Fibroblast of the aortic adventitia (primary cell): ENCODE results near the gene ZDHHC23. TPM values are rescaled to one million over a fixed set of nuclear protein-coding genes. Genes with fewer than 3 reads are reported as not detected.

Experiments
- DNase-seq: peaks from one replicate; pipeline ENCODE4 v3.0.0-alpha.2; 2010; ENCODE audit warnings: low read depth
- H3K4me3 ChIP-seq: 2 replicates; pipeline ENCODE4 v1.5.1; 2011; ENCODE audit warnings: low read depth, mild to moderate bottlenecking, control low read depth, low read length, moderate library complexity
- CTCF ChIP-seq: IDR thresholded peaks from 2 replicates; pipeline ENCODE4 v1.5.1; 2011; ENCODE audit warnings: mild to moderate bottlenecking, low read length, control low read depth, inconsistent platforms; ENCODE audit not compliant: insufficient read depth
- total RNA-seq: library from RNA; depleted of rRNA; stranded (reverse); fragments of >200 nt; gene quantifications from 2 replicates; pipeline ENCODE4 v1.2.3, GENCODE V29; 2012; ENCODE audit warnings: low replicate concordance

Gene ZDHHC23
- total RNA-seq: 3.3 and 7.0 TPM in 2 replicates

GRCh38 chr3:113947372-113948014 is at the start of gene ZDHHC23:
Gene ZDHHC23 (plus strand): TSS chr3:113948013. CDS start chr3:113948803, 790 bp downstream.
- no peak for TF ChIP-seq CTCF
- peak; percentile 58 for DNase-seq
- peak within 1 kb of the TSS; percentile 80 for H3K4me3 ChIP-seq

DNA sequence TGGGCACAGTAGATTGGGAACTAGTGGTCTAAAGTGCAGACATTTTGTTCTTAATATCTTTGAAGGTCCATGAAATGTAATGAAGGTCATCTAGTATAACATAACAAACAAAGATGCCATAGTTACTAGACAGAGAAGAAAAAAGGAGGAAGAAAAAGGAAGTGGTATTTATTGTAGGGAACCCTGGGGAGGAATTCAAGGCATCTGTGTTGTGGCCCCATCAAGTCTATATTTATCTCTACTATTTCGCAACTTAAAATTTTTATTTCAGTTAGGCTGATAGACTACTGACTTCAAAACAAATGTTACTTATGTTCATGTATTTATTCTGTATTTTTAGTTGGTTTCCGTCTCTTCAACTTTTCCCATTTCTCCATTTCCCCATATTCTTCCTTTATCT is 48.9 kb upstream of the ZDHHC23 start:
- H3K4me3 ChIP-seq: no peak overlapping the region
- DNase-seq: peak; percentile 53
- TF ChIP-seq CTCF: no peak

DNA sequence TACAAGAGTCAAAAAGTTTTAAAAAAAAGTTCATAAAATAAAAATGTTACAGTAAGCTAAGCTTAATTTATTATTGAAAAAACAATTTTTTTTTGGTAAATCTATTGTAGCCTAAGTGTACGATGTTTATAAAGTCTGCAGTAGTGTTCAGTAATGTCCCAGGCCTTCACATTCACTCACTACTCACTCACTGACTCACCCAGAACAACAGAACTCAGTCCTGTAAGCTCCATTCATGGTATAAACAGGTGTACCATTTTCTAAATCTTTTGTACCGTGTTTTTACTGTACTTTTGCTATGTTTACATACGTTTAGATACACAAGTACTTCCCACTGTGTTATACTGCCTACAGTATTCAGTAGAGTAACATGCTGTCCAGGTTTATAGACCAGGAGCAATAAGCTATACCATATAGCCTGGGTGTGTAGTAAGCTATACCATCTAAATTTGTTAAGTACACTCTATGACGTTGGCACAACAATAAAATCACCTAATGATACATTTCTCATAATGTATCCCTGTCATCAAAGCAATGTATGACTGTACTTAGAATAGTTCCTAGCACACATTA is 41.2 kb upstream of the ZDHHC23 start:
- DNase-seq: no peak
- no peak overlapping the region for H3K4me3 ChIP-seq
- no peak for TF ChIP-seq CTCF

DNA sequence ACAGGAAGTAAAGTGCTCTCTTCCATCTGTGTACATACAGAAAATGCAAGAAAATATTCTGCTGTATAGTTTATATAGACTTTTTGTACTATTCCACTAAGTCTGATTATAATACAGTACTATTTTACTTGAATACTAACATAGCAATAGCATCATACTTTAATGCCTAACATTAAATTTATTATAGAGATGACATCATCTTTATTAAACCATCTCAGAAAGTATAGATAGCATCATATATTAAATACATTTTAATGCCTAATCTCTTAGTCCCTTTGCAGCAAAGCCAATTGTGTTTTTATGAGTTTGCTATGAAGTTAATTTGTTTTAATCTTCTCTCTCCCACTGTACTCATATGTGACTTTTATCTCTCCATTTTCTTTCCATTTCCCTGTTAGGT is 39.7 kb upstream of the ZDHHC23 start:
- TF ChIP-seq CTCF: no peak
- H3K4me3 ChIP-seq: no peak overlapping the region

DNA sequence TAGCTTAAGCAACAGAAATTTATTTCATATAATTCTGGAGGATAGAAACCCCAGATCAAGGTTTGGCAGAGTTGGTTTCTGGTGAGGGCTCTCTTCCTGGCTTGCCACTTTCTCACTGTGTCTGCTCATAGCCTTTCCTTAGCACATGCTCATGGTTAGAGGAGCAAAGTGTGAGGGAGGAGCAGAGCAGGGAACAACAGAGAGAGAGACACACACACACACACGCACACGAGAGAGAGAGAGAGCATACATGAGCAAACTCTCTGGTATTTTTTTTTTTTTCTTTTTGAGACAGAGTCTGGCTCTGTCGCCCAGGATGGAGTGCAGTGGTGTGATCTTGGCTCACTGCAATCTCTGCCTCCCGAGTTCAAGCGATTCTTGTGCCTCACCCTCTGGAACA is 36.8 kb upstream of the ZDHHC23 start:
- no peak for TF ChIP-seq CTCF
- H3K4me3 ChIP-seq: no peak overlapping the region
- peak; percentile 43 for DNase-seq

More for the DNA sequence above, 39.7 kb upstream of the ZDHHC23 start:
- no peak for DNase-seq

DNA sequence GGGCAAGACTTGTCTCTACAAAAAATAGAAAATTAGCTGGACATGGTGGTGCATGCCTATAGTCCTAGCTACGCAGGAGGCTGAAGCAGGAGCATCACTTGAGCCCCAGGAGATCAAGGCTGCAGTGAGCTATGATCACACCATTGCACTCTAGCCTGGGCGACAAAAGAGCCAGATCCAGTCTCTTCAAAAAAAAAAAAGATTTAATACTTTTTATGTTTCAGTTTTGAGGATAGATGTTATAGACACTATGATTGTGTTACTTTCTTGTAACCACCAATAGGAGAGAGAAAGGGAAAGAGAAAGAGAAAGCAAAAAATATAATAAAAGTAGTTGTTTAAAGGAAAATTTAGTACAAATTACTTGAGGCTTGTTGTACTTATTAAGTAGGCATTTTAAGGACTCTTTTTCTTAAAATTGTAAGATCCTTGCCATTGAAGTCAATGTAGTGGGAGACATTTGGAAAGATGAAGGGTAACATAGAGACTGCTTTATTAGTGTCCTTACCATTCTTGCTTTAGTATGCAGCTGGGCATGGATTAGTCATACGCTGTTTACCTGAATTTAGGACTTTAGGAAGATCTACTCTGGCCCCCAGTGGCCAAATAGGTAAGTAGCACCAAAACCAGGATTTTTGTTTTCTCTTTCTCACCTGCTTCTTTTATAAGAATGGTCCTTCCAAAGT is 35.1 kb upstream of the ZDHHC23 start:
- DNase-seq: peak; percentile 80
- peak; percentile 77 for TF ChIP-seq CTCF
- H3K4me3 ChIP-seq: no peak overlapping the region
